Suprapubic skin (tissue), 4 donors: ENCODE data around the gene RTN4R. TPM values are rescaled to one million over a fixed set of nuclear protein-coding genes. Genes with fewer than 3 reads are reported as not detected.
"Not testable (repeated sequence)": the region's sequence is repeated elsewhere in the genome, so short reads cannot be mapped to it uniquely, and the experiment has no call there.

Experiments
- DNase-seq, 2 donors: peaks; one replicate each; pipeline ENCODE4 v3.0.0-alpha.2; 2019; ENCODE audit warnings: low spot score in 2 of 2
- H3K27ac ChIP-seq: fragments of 200-600 bp; sonication (generic); one replicate; pipeline ENCODE4 v1.5.1; 2019
- H3K27me3 ChIP-seq: fragments of 200-600 bp; sonication (generic); one replicate; pipeline ENCODE4 v1.5.1; 2019
- H3K36me3 ChIP-seq: fragments of 200-600 bp; sonication (generic); one replicate; pipeline ENCODE4 v1.5.1; 2019
- H3K4me1 ChIP-seq: fragments of 200-600 bp; sonication (generic); one replicate; pipeline ENCODE4 v1.5.1; 2019
- H3K4me3 ChIP-seq: fragments of 200-600 bp; sonication (generic); one replicate; pipeline ENCODE4 v1.5.1; 2019; ENCODE audit warnings: mild to moderate bottlenecking
- H3K9me3 ChIP-seq: fragments of 200-600 bp; sonication (generic); one replicate; pipeline ENCODE4 v1.5.1; 2019
- EP300 ChIP-seq: sonication (generic); formaldehyde crosslinking; IDR thresholded peaks from one replicate; pipeline ENCODE4 v1.6.1; 2017; ENCODE audit warnings: antibody characterized with exemption
- POLR2A ChIP-seq, 2 donors: fragments of 450-650 bp; IDR thresholded peaks; one replicate each; pipeline ENCODE4 v1.6.1; 2017; ENCODE audit warnings: antibody characterized with exemption in 2 of 2, mild to moderate bottlenecking in 2 of 2, moderate library complexity in 2 of 2
- POLR2AphosphoS5 ChIP-seq, 3 donors: sonication (generic); formaldehyde crosslinking; IDR thresholded peaks; one replicate each; pipeline ENCODE4 v1.6.1; 2017; ENCODE audit warnings: antibody characterized with exemption in 3 of 3
- WGBS: methylation state at CpG from one replicate; pipeline ENCODE4 v1.1.5; 2018; 5-methylcytosine and 5-hydroxymethylcytosine counted together
- total RNA-seq, 4 donors: library from RNA; depleted of rRNA; stranded (reverse); fragments of >200 nt; gene quantifications; one replicate each; pipeline ENCODE4 v1.1.0, GENCODE V29; 2016
- TF ChIP-seq, protein P1 (sequence below), 2 donors: fragments of 200-600 bp in 1 of 2; fragments of 450-650 bp in 1 of 2; sonication (generic) in 1 of 2; IDR thresholded peaks; one replicate each; pipeline ENCODE4 v1.5.1; 2016 to 2019; ENCODE audit warnings: antibody characterized with exemption in 2 of 2, mild to moderate bottlenecking in 1 of 2, moderate library complexity in 1 of 2

RTN4R gene
- total RNA-seq, 4 donors from 2014 or later: 5.0 to 12.2 (median 9.2) TPM

DNA sequence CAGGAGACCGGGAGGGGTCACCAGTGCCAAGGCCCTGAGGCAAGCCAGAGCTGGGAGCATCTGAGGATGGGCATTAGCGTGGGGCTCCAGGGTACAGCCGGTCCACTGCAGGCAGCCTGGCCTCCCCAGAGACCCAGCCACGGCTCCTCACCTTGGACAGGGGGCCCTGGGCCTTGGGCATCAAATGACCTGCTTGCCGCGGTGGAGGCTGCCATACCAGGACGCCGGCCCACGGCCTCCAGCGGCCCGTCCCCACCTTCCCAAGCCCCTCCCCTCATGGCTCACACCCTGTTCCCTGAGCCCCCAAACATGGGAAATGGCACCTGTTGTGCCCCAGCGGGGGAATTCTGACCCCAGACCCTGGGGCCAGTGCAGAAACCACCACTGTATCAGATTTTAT, 12.7 kb upstream of the RTN4R start:
- no peaks in the 10 kb centered on the region for H3K4me1 ChIP-seq
- no peaks in the 10 kb centered on the region for H3K9me3 ChIP-seq
- TF ChIP-seq EP300: no peak
- no peak for TF ChIP-seq POLR2A (IDR thresholded peaks at IDR 0.05)
- TF ChIP-seq, protein P1, sequence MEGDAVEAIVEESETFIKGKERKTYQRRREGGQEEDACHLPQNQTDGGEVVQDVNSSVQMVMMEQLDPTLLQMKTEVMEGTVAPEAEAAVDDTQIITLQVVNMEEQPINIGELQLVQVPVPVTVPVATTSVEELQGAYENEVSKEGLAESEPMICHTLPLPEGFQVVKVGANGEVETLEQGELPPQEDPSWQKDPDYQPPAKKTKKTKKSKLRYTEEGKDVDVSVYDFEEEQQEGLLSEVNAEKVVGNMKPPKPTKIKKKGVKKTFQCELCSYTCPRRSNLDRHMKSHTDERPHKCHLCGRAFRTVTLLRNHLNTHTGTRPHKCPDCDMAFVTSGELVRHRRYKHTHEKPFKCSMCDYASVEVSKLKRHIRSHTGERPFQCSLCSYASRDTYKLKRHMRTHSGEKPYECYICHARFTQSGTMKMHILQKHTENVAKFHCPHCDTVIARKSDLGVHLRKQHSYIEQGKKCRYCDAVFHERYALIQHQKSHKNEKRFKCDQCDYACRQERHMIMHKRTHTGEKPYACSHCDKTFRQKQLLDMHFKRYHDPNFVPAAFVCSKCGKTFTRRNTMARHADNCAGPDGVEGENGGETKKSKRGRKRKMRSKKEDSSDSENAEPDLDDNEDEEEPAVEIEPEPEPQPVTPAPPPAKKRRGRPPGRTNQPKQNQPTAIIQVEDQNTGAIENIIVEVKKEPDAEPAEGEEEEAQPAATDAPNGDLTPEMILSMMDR (IDR thresholded peaks at IDR 0.05): no peak
- no peak for TF ChIP-seq POLR2AphosphoS5 (IDR thresholded peaks at IDR 0.05)
- 93% methylated on average over 3 of the region's 12 CpGs for WGBS
- no peaks in the 10 kb centered on the region for H3K36me3 ChIP-seq
- peaks cover 5% of the 10 kb centered on the region for H3K27me3 ChIP-seq
- no peak overlapping the region for H3K4me3 ChIP-seq
- H3K27ac ChIP-seq: no peak overlapping the region
- DNase-seq: no peak

DNA sequence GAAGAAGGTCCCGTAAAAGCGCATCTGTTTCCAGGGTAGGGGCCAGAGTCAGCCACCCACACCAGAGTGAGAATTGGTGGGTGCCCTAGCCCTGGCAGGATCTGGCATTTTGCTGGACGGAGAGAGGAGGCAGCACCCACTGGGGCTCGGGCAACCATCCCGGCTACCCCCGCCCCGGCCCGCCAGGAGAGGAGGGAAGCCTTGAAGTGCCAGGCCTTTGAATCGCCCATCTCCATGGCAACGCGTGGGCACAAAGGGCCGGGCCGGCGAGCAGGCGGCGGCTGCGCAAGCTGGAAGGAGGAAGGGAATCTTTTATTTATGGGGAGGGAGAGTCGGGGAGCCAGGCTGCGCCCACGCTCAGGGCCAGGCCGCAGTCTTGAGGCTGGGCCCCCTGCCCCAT, 12.0 kb upstream of the RTN4R start:
- not testable (repeated sequence) for H3K4me1 ChIP-seq, H3K36me3 ChIP-seq, H3K9me3 ChIP-seq, H3K4me3 ChIP-seq, H3K27ac ChIP-seq, DNase-seq, H3K27me3 ChIP-seq
- WGBS: 75% methylated on average over 8 of the region's 21 CpGs

DNA sequence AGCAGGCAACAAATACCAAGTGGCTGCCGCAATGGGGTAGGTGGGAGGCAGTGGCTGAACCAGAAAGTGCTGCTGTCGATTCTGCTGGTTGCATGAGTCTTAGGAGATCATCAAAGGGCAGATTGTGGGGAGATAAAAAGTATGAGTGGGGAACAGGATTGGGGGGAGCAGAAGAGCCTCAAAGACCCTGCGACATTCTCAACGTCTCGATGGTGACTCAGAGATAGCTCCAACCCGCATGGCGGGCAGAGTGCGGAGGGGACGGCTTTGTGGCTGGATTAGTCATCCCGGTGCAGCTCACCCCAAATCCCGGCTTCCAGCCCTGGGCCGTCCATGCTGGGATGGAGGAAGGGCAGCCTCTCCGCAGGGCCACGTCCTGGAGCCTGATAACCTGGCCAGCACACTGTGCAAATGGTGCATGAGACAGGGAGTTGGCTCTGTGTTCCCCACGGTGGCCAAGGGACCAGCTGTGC, 11.6 kb upstream of the RTN4R start:
- Histone ChIP-seq H3K27me3 (peaks cover 5% of the 10 kb centered on the region), H3K36me3 (no peaks in the 10 kb centered on the region), H3K4me3 (no peak overlapping the region), H3K4me1 (no peaks in the 10 kb centered on the region), H3K9me3 (no peaks in the 10 kb centered on the region), H3K27ac (no peak overlapping the region)
- DNase-seq: no peak
- TF ChIP-seq EP300 (no peak), POLR2A (IDR thresholded peaks at IDR 0.05) (no peak), POLR2AphosphoS5 (IDR thresholded peaks at IDR 0.05) (no peak)
- TF ChIP-seq, protein P1 (IDR thresholded peaks at IDR 0.05): no peak
- WGBS: 78% methylated on average over 15 of the region's 15 CpGs

DNA sequence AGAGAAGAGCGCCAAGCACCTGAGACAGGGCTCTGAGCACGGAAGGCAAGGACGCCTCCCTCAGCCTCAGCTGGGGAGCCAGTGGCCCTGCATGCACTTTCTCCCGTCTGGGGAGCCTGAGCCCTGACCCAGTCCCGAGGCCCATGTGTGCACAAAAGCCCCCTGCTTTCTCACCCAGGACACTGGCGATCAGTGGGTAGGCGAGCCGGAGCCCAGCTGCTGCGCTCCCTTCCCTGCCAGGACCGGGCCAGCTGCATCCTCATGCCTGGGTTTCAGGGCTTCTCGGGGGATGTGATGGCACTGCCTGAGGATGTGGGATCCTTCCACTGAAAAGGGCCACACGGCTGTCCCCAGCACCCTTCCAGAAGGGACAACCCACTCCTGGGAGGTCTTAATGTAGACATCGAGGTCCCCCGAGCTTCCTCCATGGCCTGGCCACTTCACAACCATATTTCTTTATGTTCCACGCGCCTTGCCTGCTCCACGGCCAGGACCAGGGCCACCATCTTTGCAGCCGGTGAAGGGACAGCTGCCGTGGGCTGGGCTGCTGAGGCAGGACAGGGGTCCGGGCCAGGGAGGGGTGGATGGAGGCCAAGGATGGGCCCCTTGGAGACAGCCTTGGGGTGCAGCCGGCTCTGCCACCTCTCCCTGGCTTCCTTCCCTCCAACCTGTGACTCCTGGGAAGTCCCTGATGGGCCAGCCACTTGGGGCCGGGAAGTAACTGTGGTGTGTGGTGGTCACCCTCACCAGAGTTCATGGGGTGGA, 10.8 kb upstream of the RTN4R start:
- not testable (repeated sequence) for H3K36me3 ChIP-seq, H3K9me3 ChIP-seq, H3K4me1 ChIP-seq, H3K27me3 ChIP-seq, H3K4me3 ChIP-seq, DNase-seq, H3K27ac ChIP-seq
- 81% methylated on average over 6 of the region's 22 CpGs for WGBS

DNA sequence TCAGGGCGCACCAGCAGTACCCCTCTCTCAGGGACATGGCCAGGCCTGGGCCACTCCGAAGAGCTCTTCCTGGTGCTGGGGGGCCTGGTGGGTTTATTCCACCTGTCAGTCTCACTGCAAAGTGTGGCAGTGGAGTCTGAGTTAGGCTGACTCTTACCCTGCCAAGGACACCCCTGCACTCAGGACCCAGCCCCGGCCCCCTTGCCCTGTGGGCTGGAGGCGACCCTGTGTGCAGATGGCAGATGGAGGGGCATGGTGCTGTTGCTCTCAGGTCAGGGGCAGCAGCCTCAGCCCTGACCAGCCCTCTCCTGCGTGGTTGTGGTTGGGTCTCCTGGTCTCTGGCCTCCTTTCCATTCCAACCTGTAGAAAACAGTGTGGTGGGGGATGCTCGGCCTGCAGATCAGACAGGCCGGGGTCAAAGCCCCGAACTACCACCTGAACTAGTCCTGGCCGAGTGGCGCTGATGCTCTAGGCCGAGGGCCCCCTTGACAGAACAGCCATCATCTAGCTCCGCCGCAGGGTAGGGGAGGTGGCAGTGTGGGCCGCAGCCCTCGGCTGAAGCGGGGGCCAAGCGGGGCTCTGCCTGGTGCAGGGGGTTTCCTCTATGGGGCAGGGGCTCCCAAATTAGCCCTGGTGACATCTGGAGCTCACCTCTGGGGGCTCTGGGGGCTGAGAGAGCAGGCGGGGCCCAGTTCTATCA, 10.0 kb upstream of the RTN4R start:
- not testable (repeated sequence) for H3K27me3 ChIP-seq, H3K4me3 ChIP-seq, H3K9me3 ChIP-seq, H3K4me1 ChIP-seq, H3K36me3 ChIP-seq, DNase-seq, H3K27ac ChIP-seq
- 86% methylated on average over 11 of the region's 18 CpGs for WGBS

DNA sequence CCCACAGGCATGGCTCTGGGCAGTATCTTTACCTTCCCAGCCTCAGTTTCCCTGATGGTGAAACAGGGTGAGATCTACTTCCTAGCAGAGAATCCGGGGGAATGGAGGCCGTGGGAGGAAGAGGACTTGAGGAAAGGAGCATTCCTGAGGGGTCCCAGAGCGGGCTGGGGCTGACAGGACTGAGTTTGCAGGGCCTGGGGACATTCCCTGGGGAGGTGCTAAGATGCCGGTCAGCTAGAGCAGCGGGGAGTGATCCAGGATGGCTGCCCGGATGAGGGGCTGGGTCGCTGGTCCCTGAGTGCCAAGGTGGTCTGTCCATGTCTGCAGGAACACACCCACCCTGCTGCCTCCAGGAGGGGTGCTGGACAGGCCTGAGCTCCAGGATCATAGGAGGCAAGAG, 8.3 kb upstream of the RTN4R start:
- no peak overlapping the region for H3K27ac ChIP-seq
- no peak for DNase-seq
- 73% methylated on average over 7 of the region's 7 CpGs for WGBS
- no peaks in the 10 kb centered on the region for H3K36me3 ChIP-seq
- TF ChIP-seq, protein P1 (IDR thresholded peaks at IDR 0.05): no peak
- no peak for TF ChIP-seq EP300
- no peak for TF ChIP-seq POLR2A (IDR thresholded peaks at IDR 0.05)
- no peak for TF ChIP-seq POLR2AphosphoS5 (IDR thresholded peaks at IDR 0.05)
- H3K27me3 ChIP-seq: no peaks in the 10 kb centered on the region
- H3K4me3 ChIP-seq: no peak overlapping the region
- H3K9me3 ChIP-seq: no peaks in the 10 kb centered on the region
- H3K4me1 ChIP-seq: peaks cover 7% of the 10 kb centered on the region
